ENCODE measurements around the gene EHBP1.

EHBP1 gene

GRCh38 chr2:62884086-62884485, 178.6 kb downstream of the EHBP1 start:
- in situ Hi-C loops (cut with MboI; ENCODE audit: low pct_unique_long_range_greater_than_20kb, low sequenced_read_pairs, unreplicated experiment), result no loop called here
- TF ChIP-seq CTCF (IDR thresholded peaks at IDR 0.05; ENCODE audit: extremely low read depth, insufficient read depth, missing control alignments), result no peak
- DNase-seq (ENCODE audit: low spot score), result no peak

GRCh38 chr2:62884514-62884913, 179.0 kb downstream of the EHBP1 start:
- no peak for DNase-seq (ENCODE audit: low spot score)
- in situ Hi-C loops (cut with MboI; ENCODE audit: low pct_unique_long_range_greater_than_20kb, low sequenced_read_pairs, unreplicated experiment), result no loop called here
- TF ChIP-seq CTCF (IDR thresholded peaks at IDR 0.05; ENCODE audit: extremely low read depth, insufficient read depth, missing control alignments), result no peak

GRCh38 chr2:62894966-62895631, 189.6 kb downstream of the EHBP1 start:
- in situ Hi-C loops (cut with MboI; ENCODE audit: low pct_unique_long_range_greater_than_20kb, low sequenced_read_pairs, unreplicated experiment), result no loop called here
- no peak for DNase-seq (ENCODE audit: low spot score)
- no peak for TF ChIP-seq CTCF (IDR thresholded peaks at IDR 0.05; ENCODE audit: extremely low read depth, insufficient read depth, missing control alignments)

- in situ Hi-C loops (cut with MboI; ENCODE audit: low pct_unique_long_range_greater_than_20kb, low sequenced_read_pairs, unreplicated experiment), result no loop called here
- DNase-seq (ENCODE audit: low spot score), result no peak
- TF ChIP-seq CTCF (IDR thresholded peaks at IDR 0.05; ENCODE audit: extremely low read depth, insufficient read depth, missing control alignments), result no peak
Measured at GRCh38 chr2:62895632-62896009, 190.1 kb downstream of the EHBP1 start.

GRCh38 chr2:62897187-62897827, 191.8 kb downstream of the EHBP1 start:
- no peak for TF ChIP-seq CTCF (IDR thresholded peaks at IDR 0.05; ENCODE audit: extremely low read depth, insufficient read depth, missing control alignments)
- in situ Hi-C loops (cut with MboI; ENCODE audit: low pct_unique_long_range_greater_than_20kb, low sequenced_read_pairs, unreplicated experiment), result no loop called here
- no peak for DNase-seq (ENCODE audit: low spot score)

GRCh38 chr2:62904344-62904743, 198.8 kb downstream of the EHBP1 start:
- no peak for TF ChIP-seq CTCF (IDR thresholded peaks at IDR 0.05; ENCODE audit: extremely low read depth, insufficient read depth, missing control alignments)
- in situ Hi-C loops (cut with MboI; ENCODE audit: low pct_unique_long_range_greater_than_20kb, low sequenced_read_pairs, unreplicated experiment), result no loop called here
- DNase-seq (ENCODE audit: low spot score), result no peak

Data from GM13977 (cell line).